ENCODE measurements around the gene ZNF699. TPM values are rescaled to one million over a fixed set of nuclear protein-coding genes. Genes with fewer than 3 reads are reported as not detected.
"Not testable (repeated sequence)": the region's sequence is repeated elsewhere in the genome, so short reads cannot be mapped to it uniquely, and the experiment has no call there.

The ZNF699 gene
- total RNA-seq, 6 experiments from 2014 or later: 0.48 to 7.8 (median 2.3) TPM

- intact Hi-C loops (cut with DNase I): no loop called here
- Histone ChIP-seq H3K27ac (no peak overlapping the region), H3K36me3 (peaks cover 0 to 12% (median 6%) of the 10 kb centered on the region in 4 donors), H3K4me1 (peaks cover 0 to 8% (median 0%) of the 10 kb centered on the region in 4 donors), H3K9me3 (peaks cover 0 to 4% (median 2%) of the 10 kb centered on the region in 4 donors), H3K27me3 (no peaks in the 10 kb centered on the region), H3K4me3 (no peak overlapping the region)
- ATAC-seq: no peak
- 100% methylated on average over 1 of the region's 1 CpG for WGBS (ENCODE audit: insufficient coverage, low coverage, low lambda C conversion rate, missing lambda C conversion rate)
- TF ChIP-seq CTCF (IDR thresholded peaks at IDR 0.05) (no peak), POLR2A (IDR thresholded peaks at IDR 0.05) (no peak)
- no peak for DNase-seq
Measured at GRCh38 chr19:9306443-9306842, 3.2 kb downstream of the ZNF699 start.

GRCh38 chr19:9296336-9296735, 13.3 kb downstream of the ZNF699 start:
- Histone ChIP-seq H3K4me3 (no peak overlapping the region), H3K36me3 (peaks cover 8 to 32% (median 17%) of the 10 kb centered on the region in 4 donors), H3K27me3 (no peaks in the 10 kb centered on the region), H3K27ac (no peak overlapping the region), H3K9me3 (peaks cover 0 to 52% (median 7%) of the 10 kb centered on the region in 4 donors), H3K4me1 (no peaks in the 10 kb centered on the region)
- TF ChIP-seq CTCF (IDR thresholded peaks at IDR 0.05): no peak
- no peak for TF ChIP-seq POLR2A (IDR thresholded peaks at IDR 0.05)
- DNase-seq: no peak
- no peak for ATAC-seq
- intact Hi-C loops (cut with DNase I): no loop called here
- WGBS (ENCODE audit: insufficient coverage, low coverage, low lambda C conversion rate, missing lambda C conversion rate): 100% methylated on average over 2 of the region's 2 CpGs

GRCh38 chr19:9295411-9295849, 14.2 kb downstream of the ZNF699 start:
- TF ChIP-seq POLR2A (IDR thresholded peaks at IDR 0.05): no peak
- TF ChIP-seq CTCF (IDR thresholded peaks at IDR 0.05): no peak
- no peaks in the 10 kb centered on the region for H3K4me1 ChIP-seq
- H3K27ac ChIP-seq: no peak overlapping the region
- H3K27me3 ChIP-seq: no peaks in the 10 kb centered on the region
- no peak for ATAC-seq
- intact Hi-C loops (cut with DNase I): no loop called here
- no peak for DNase-seq
- peaks cover 0 to 52% (median 7%) of the 10 kb centered on the region in 4 donors for H3K9me3 ChIP-seq
- peaks cover 8 to 24% (median 15%) of the 10 kb centered on the region in 4 donors for H3K36me3 ChIP-seq
- H3K4me3 ChIP-seq: no peak overlapping the region
- WGBS (ENCODE audit: insufficient coverage, low coverage, low lambda C conversion rate, missing lambda C conversion rate): 97% methylated on average over 3 of the region's 4 CpGs

- Histone ChIP-seq H3K27ac (no peak overlapping the region), H3K4me1 (no peaks in the 10 kb centered on the region), H3K9me3 (peaks cover 0 to 31% (median 4%) of the 10 kb centered on the region in 4 donors), H3K27me3 (no peaks in the 10 kb centered on the region), H3K4me3 (no peak overlapping the region), H3K36me3 (no peaks in the 10 kb centered on the region)
- intact Hi-C loops (cut with DNase I): no loop called here
- ATAC-seq (no peak), DNase-seq (no peak)
- TF ChIP-seq CTCF (IDR thresholded peaks at IDR 0.05) (no peak), POLR2A (IDR thresholded peaks at IDR 0.05) (no peak)
- 87% methylated on average over 2 of the region's 2 CpGs for WGBS (ENCODE audit: insufficient coverage, low coverage, low lambda C conversion rate, missing lambda C conversion rate)
Measured at GRCh38 chr19:9289231-9289884, 20.3 kb downstream of the ZNF699 start.

GRCh38 chr19:9283485-9283884, 26.2 kb downstream of the ZNF699 start:
- H3K27ac ChIP-seq; ATAC-seq; H3K9me3 ChIP-seq; intact Hi-C loops (cut with DNase I); H3K4me3 ChIP-seq; H3K27me3 ChIP-seq; DNase-seq; H3K36me3 ChIP-seq; H3K4me1 ChIP-seq: not testable (repeated sequence)
- no CpG with 5 or more reads among the region's 38 CpGs for WGBS (ENCODE audit: insufficient coverage, low coverage, low lambda C conversion rate, missing lambda C conversion rate)
